Hematopoietic multipotent progenitor cell treated with erythropoietin and hydrocortisone succinate and interleukin-3 and kit ligand, for 6 days (in vitro differentiated cells): Measurements from ENCODE around the gene DNAH12.

ENCODE experiments used
- DNase-seq: peaks from one replicate; pipeline ENCODE4 v3.0.0-alpha.2; 2015

Gene DNAH12

GRCh38 chr3:57292897-57293526, 251.1 kb downstream of the DNAH12 start:
- no peak for DNase-seq

- DNase-seq = no peak
Observed at GRCh38 chr3:57292159-57292896, 251.8 kb downstream of the DNAH12 start, which contains the start of gene ASB14. Gene ASB14, minus strand, starts transcription at chr3:57292685. Its CDS starts 652 bp downstream, at chr3:57292033.

GRCh38 chr3:57288403-57288802, 255.7 kb downstream of the DNAH12 start:
- no peak for DNase-seq

DNA sequence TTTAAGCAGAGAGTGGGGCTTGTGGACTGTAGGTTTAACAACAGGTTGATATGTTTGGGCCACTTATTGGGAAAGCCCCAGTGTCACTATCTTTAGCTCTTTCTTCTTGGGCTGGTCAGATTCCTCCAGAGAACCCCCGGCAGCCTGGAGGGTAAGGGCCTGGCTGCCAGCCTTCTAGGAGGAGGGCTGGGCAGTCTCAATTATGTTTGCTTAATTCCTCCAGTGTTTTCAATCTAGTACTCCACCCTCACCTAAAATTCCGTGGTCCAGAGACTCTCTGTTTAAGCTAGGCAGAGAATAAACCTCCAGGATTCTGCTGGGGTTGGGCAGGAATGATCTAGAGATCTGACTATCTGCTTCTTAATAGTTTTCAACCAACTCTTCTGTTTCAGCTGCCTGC, 256.9 kb downstream of the DNAH12 start:
- no peak for DNase-seq

- DNase-seq = no peak
Observed at GRCh38 chr3:57283334-57283733, 260.8 kb downstream of the DNAH12 start.

- peak; percentile 58 for DNase-seq
Observed at GRCh38 chr3:57281715-57282114, 262.4 kb downstream of the DNAH12 start.

DNA sequence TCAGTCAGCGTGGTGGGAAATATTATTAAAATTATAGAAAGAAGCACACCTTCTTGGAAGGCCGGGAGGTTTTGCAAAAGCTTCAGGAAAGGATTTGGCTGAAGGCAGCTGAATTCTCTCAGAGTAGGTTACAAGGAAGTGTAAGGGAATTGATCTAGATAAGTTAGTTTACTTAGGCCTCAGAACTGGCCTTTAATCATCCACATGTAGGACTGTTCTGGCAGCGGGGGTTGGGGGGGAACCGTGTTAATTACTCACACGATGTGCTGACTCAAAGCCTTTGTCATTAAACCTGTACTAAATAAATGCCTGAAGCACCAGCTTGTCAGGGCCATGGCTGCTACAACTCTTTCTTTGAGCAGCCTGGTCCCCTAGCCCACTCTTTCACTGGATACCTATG, 264.5 kb downstream of the DNAH12 start:
- no peak for DNase-seq

- no peak for DNase-seq
Observed at GRCh38 chr3:57278237-57278636, 265.9 kb downstream of the DNAH12 start.

GRCh38 chr3:57275393-57275792, 268.8 kb downstream of the DNAH12 start:
- DNase-seq = no peak

GRCh38 chr3:57274845-57275244, 269.3 kb downstream of the DNAH12 start:
- no peak for DNase-seq

DNA sequence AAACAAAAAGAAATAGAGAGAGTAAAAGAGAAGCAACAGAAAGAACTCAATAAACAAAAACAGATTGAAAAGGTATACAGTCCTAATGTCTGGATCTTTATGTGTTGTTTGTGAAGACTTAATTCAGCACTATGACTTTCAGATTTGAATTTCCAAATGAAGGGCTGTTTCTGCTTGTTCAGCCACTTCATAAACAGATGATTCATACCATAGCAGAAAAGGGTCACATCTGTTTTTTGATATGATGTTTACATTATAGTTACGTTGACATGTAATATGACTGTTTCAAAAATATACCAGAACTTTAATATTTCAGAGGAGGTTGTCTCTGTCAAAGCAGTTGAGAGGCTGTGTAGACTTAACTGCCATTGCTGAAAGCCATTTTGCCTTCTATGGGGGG, 275.7 kb downstream of the DNAH12 start:
- no peak for DNase-seq

GRCh38 chr3:57261929-57262328, 282.2 kb downstream of the DNAH12 start:
- DNase-seq = no peak

GRCh38 chr3:57261119-57261518, 283.0 kb downstream of the DNAH12 start:
- DNase-seq = no peak

- DNase-seq = no peak
Observed at GRCh38 chr3:57257678-57258077, 286.5 kb downstream of the DNAH12 start.

DNA sequence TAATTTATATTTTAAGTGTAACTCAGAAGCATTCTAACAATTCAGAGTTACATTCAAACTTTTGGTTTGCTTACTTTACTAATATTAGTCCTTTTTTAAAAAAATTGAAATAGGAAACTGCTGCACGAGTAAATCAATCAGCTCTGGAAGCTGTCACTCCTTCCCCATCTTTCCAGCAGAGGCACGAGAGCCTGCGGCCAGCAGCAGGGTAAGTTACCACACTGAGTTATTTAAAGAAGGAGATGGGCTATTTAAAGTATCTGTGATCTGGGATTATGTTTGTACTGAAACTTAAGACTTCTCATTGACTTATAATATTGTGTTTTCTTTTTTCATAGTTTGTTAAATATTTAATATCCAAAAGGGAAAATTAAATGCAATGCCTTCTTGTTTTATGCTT, 287.3 kb downstream of the DNAH12 start:
- DNase-seq = no peak

GRCh38 chr3:57252404-57252803, 291.7 kb downstream of the DNAH12 start:
- DNase-seq = no peak

DNA sequence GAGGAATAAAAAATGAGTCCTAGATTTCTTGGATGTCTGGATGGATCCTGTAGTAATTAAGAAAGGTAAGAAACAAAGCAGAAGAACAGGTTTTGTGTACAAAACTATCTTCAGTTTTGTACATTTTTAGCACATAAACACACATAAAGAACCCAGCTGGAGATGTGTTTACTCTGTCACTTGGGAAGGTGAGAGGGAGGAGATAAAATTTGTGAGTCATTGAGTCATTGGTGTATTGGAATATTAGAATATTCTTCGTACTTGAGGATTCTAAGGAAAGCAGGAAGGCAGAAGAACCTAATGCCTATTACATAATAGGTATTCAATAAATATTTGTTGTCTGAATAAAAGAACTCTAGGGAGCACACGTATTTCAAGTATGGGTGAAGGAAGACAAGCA, 299.2 kb downstream of the DNAH12 start:
- DNase-seq = no peak
